HUES48 (cell line): Measurements from ENCODE around the gene STX1B.
"Not testable (repeated sequence)": the region's sequence is repeated elsewhere in the genome, so short reads cannot be mapped to it uniquely, and the experiment has no call there.

Experiments
- H3K27ac ChIP-seq: one replicate; pipeline ENCODE4 v1.7.0; 2013; ENCODE audit warnings: low read depth, low read length, inconsistent platforms
- H3K27me3 ChIP-seq: 2 replicates; pipeline ENCODE4 v1.6.1; 2013; ENCODE audit warnings: mild to moderate bottlenecking, low read length; ENCODE audit not compliant: control insufficient read depth, insufficient read depth
- H3K36me3 ChIP-seq: 2 replicates; pipeline ENCODE4 v1.6.1; 2013; ENCODE audit warnings: low read length; ENCODE audit not compliant: control insufficient read depth, insufficient read depth
- H3K4me1 ChIP-seq: 2 replicates; pipeline ENCODE4 v1.6.1; 2013; ENCODE audit warnings: mild to moderate bottlenecking, low read length; ENCODE audit not compliant: control insufficient read depth, insufficient read depth
- H3K4me3 ChIP-seq: 2 replicates; pipeline ENCODE4 v1.5.1; 2013; ENCODE audit warnings: mild to moderate bottlenecking, low read depth, low read length
- H3K9ac ChIP-seq: 2 replicates; pipeline ENCODE4 v1.6.1; 2013; ENCODE audit warnings: mild to moderate bottlenecking, low read depth, low read length, moderate library complexity
- H3K9me3 ChIP-seq: 2 replicates; pipeline ENCODE4 v1.6.1; 2013; ENCODE audit warnings: low read length; ENCODE audit not compliant: control insufficient read depth, insufficient read depth

The STX1B gene

GRCh38 chr16:30948667-30949649 is 61.5 kb downstream of the STX1B start, which contains the start of gene ORAI3:
Gene ORAI3 (plus strand): TSS chr16:30949068. CDS start chr16:30949290, 222 bp downstream.
- Histone ChIP-seq H3K9ac (peak within 1 kb of the TSS; percentile 82), H3K9me3 (no peaks in the 10 kb centered on the region), H3K36me3 (peaks cover 24% of the 10 kb centered on the region), H3K27ac (peak within 1 kb of the TSS; percentile 98), H3K4me1 (peaks cover 20% of the 10 kb centered on the region), H3K4me3 (peak within 1 kb of the TSS; percentile 72), H3K27me3 (no peaks in the 10 kb centered on the region)

GRCh38 chr16:30947859-30948666 is 62.4 kb downstream of the STX1B start:
- H3K36me3 ChIP-seq: peaks cover 29% of the 10 kb centered on the region
- H3K27me3 ChIP-seq: no peaks in the 10 kb centered on the region
- H3K4me1 ChIP-seq: peaks cover 20% of the 10 kb centered on the region
- H3K9me3 ChIP-seq: no peaks in the 10 kb centered on the region
- peak overlapping the region; percentile 82 for H3K9ac ChIP-seq
- peak overlapping the region; percentile 98 for H3K27ac ChIP-seq
- H3K4me3 ChIP-seq: peak overlapping the region; percentile 72

GRCh38 chr16:30947541-30947858 is 62.9 kb downstream of the STX1B start:
- Histone ChIP-seq H3K9ac (peak overlapping the region; percentile 66), H3K4me3 (peak overlapping the region; percentile 68), H3K27ac (peak overlapping the region; percentile 98), H3K36me3 (peaks cover 35% of the 10 kb centered on the region), H3K4me1 (peaks cover 22% of the 10 kb centered on the region), H3K27me3 (no peaks in the 10 kb centered on the region), H3K9me3 (no peaks in the 10 kb centered on the region)

- H3K36me3 ChIP-seq: peaks cover 40% of the 10 kb centered on the region
- no peaks in the 10 kb centered on the region for H3K27me3 ChIP-seq
- peak overlapping the region; percentile 98 for H3K27ac ChIP-seq
- H3K4me3 ChIP-seq: 0 out of 2 replicates have a peak overlapping the region, but pooled peaks have one; percentile 23
- H3K9ac ChIP-seq: 0 out of 2 replicates have a peak overlapping the region, but pooled peaks have one; percentile 21
- H3K4me1 ChIP-seq: peaks cover 28% of the 10 kb centered on the region
- H3K9me3 ChIP-seq: no peaks in the 10 kb centered on the region
Measured at GRCh38 chr16:30946671-30947540, 63.5 kb downstream of the STX1B start.

GRCh38 chr16:30944352-30944751 is 66.1 kb downstream of the STX1B start:
- Histone ChIP-seq H3K4me3 (no peak overlapping the region), H3K9me3 (no peaks in the 10 kb centered on the region), H3K36me3 (peaks cover 47% of the 10 kb centered on the region), H3K4me1 (peaks cover 21% of the 10 kb centered on the region), H3K27ac (no peak overlapping the region), H3K9ac (no peak overlapping the region), H3K27me3 (no peaks in the 10 kb centered on the region)

GRCh38 chr16:30942426-30942806 is 68.0 kb downstream of the STX1B start:
- H3K9me3 ChIP-seq: no peaks in the 10 kb centered on the region
- H3K9ac ChIP-seq: no peak overlapping the region

GRCh38 chr16:30941600-30942425 is 68.6 kb downstream of the STX1B start:
- no peak overlapping the region for H3K4me3 ChIP-seq
- peaks cover 55% of the 10 kb centered on the region for H3K36me3 ChIP-seq
- H3K4me1 ChIP-seq: peaks cover 16% of the 10 kb centered on the region
- no peaks in the 10 kb centered on the region for H3K27me3 ChIP-seq
- peak overlapping the region; percentile 91 for H3K27ac ChIP-seq
- no peak overlapping the region for H3K9ac ChIP-seq
- H3K9me3 ChIP-seq: no peaks in the 10 kb centered on the region

More at GRCh38 chr16:30942426-30942806, 68.0 kb downstream of the STX1B start:
- Histone ChIP-seq H3K36me3 (peaks cover 50% of the 10 kb centered on the region), H3K4me1 (peaks cover 21% of the 10 kb centered on the region), H3K27ac (peak overlapping the region; percentile 91), H3K4me3 (no peak overlapping the region), H3K27me3 (no peaks in the 10 kb centered on the region)

- H3K27ac ChIP-seq, H3K27me3 ChIP-seq: not testable (repeated sequence)
- H3K36me3 ChIP-seq: peaks cover 50% of the 10 kb centered on the region
Measured at GRCh38 chr16:30939571-30939970, 70.9 kb downstream of the STX1B start.

More at GRCh38 chr16:30939571-30939970, 70.9 kb downstream of the STX1B start:
- H3K9ac ChIP-seq, H3K4me3 ChIP-seq, H3K9me3 ChIP-seq: not testable (repeated sequence)
- H3K4me1 ChIP-seq: peaks cover 11% of the 10 kb centered on the region
